Neural cell (in vitro differentiated cells): Measurements from ENCODE around the gene CPNE1. TPM values are rescaled to one million over a fixed set of nuclear protein-coding genes. Genes with fewer than 3 reads are reported as not detected.

Source experiments
- H2AFZ ChIP-seq: fragments of 200-600, 300-800 bp; sonication (generic), shearing (Covaris generic); 2 replicates; pipeline ENCODE4 v1.6.0; 2014; ENCODE audit warnings: low read depth, mild to moderate bottlenecking, antibody characterized with exemption, low read length, moderate library complexity
- H3F3A ChIP-seq: fragments of 200-600 bp; shearing (Covaris generic); 2 replicates; pipeline ENCODE4 v1.6.1; 2016; ENCODE audit warnings: mild to moderate bottlenecking, moderate library complexity, mixed read lengths, antibody characterized with exemption, low read length; ENCODE audit not compliant: insufficient read depth, poor library complexity, severe bottlenecking
- H3K27ac ChIP-seq: fragments of 200-600, 300-800 bp; sonication (generic), shearing (Covaris generic); 2 replicates; pipeline ENCODE4 v1.5.1; 2014; ENCODE audit warnings: mild to moderate bottlenecking, low read length, moderate library complexity
- H3K27me3 ChIP-seq: fragments of 300-800, 200-600 bp; sonication (generic), shearing (Covaris generic); 2 replicates; pipeline ENCODE4 v1.6.0; 2014; ENCODE audit warnings: mild to moderate bottlenecking, low read depth, low read length, moderate library complexity; ENCODE audit not compliant: insufficient read depth
- H3K36me3 ChIP-seq: fragments of 300-800, 200-600 bp; sonication (generic), shearing (Covaris generic); 2 replicates; pipeline ENCODE4 v1.5.1; 2014; ENCODE audit warnings: mild to moderate bottlenecking, antibody characterized with exemption, low read length, moderate library complexity; ENCODE audit not compliant: insufficient read depth
- H3K4me2 ChIP-seq: fragments of 300-800, 200-600 bp; sonication (generic), shearing (Covaris generic); 2 replicates; pipeline ENCODE4 v1.6.0; 2014; ENCODE audit warnings: mild to moderate bottlenecking, low read length
- H3K4me3 ChIP-seq: fragments of 300-800, 200-600 bp; sonication (generic), shearing (Covaris generic); 2 replicates; pipeline ENCODE4 v1.5.1; 2014; ENCODE audit warnings: mild to moderate bottlenecking, low read length, moderate library complexity
- H3K79me2 ChIP-seq: fragments of 200-600 bp; shearing (Covaris generic); replicated peaks from 2 replicates; pipeline ENCODE4 v1.6.0; 2014; ENCODE audit warnings: mild to moderate bottlenecking, low read length, moderate library complexity; ENCODE audit not compliant: insufficient read depth
- H3K9ac ChIP-seq: fragments of 300-800, 200-600 bp; sonication (generic), shearing (Covaris generic); 2 replicates; pipeline ENCODE4 v1.6.1; 2016; ENCODE audit warnings: mild to moderate bottlenecking, low read length, mixed read lengths
- H3K9me2 ChIP-seq: fragments of 200-600 bp; shearing (Covaris generic); 2 replicates; pipeline ENCODE4 v1.6.1; 2016; ENCODE audit warnings: mild to moderate bottlenecking, low read length, mixed read lengths; ENCODE audit not compliant: insufficient read depth
- H3K9me3 ChIP-seq: fragments of 200-600, 300-800 bp; sonication (generic), shearing (Covaris generic); 2 replicates; pipeline ENCODE4 v1.6.1; 2016; ENCODE audit warnings: mild to moderate bottlenecking, mixed run types, low read length, moderate library complexity, mixed read lengths
- H4K20me1 ChIP-seq: fragments of 200-600 bp; shearing (Covaris generic); 2 replicates; pipeline ENCODE4 v1.6.1; 2016; ENCODE audit warnings: mild to moderate bottlenecking, mixed run types; ENCODE audit not compliant: insufficient read depth
- EP300 ChIP-seq: fragments of 450-650 bp; conservative IDR thresholded peaks from 2 replicates; pipeline ENCODE4 v1.6.1; 2014; ENCODE audit warnings: antibody characterized with exemption, mild to moderate bottlenecking, moderate library complexity; ENCODE audit not compliant: poor library complexity, severe bottlenecking
- EZH2 ChIP-seq: fragments of 200-600, 300-800 bp; shearing (Covaris generic), sonication (generic); IDR thresholded peaks from 2 replicates; pipeline ENCODE4 v1.6.1; 2014; ENCODE audit warnings: antibody characterized with exemption, low read length, borderline replicate concordance, mild to moderate bottlenecking; ENCODE audit not compliant: insufficient read depth, poor library complexity, severe bottlenecking
- MXI1 ChIP-seq: fragments of 450-650 bp; conservative IDR thresholded peaks from 2 replicates; pipeline ENCODE4 v1.6.1; 2014; ENCODE audit warnings: antibody characterized with exemption, mild to moderate bottlenecking; ENCODE audit not compliant: poor library complexity, severe bottlenecking
- POLR2AphosphoS5 ChIP-seq: IDR thresholded peaks from 2 replicates; pipeline ENCODE4 v1.6.1; 2012
- RAD21 ChIP-seq: fragments of 450-650 bp; conservative IDR thresholded peaks from 2 replicates; pipeline ENCODE4 v1.6.1; 2014; ENCODE audit warnings: antibody characterized with exemption, mild to moderate bottlenecking, moderate library complexity
- REST ChIP-seq: IDR thresholded peaks from 2 replicates; pipeline ENCODE4 v1.6.1; 2012; ENCODE audit warnings: borderline replicate concordance
- SMC3 ChIP-seq: fragments of 450-650 bp; conservative IDR thresholded peaks from 2 replicates; pipeline ENCODE4 v1.6.1; 2014; ENCODE audit warnings: antibody characterized with exemption, mild to moderate bottlenecking, moderate library complexity; ENCODE audit not compliant: poor library complexity
- TAF1 ChIP-seq: IDR thresholded peaks from 2 replicates; pipeline ENCODE4 v1.6.1; 2012; ENCODE audit warnings: low read depth
- polyA plus RNA-seq: library from polyadenylated mRNA; depleted of rRNA; stranded (reverse); fragments of >200 nt; gene quantifications from 2 replicates; pipeline ENCODE4 v1.2.3, GENCODE V29; 2014
- TF ChIP-seq, protein P1 (sequence below): fragments of 450-650 bp; IDR thresholded peaks from 2 replicates; pipeline ENCODE4 v1.5.1; 2014; ENCODE audit warnings: antibody characterized with exemption, mild to moderate bottlenecking, moderate library complexity; ENCODE audit not compliant: poor library complexity, severe bottlenecking

The CPNE1 gene
- polyA plus RNA-seq, 1 donor from 2014 or later = 148 TPM

GRCh38 chr20:35680452-35681183 lies 15.9 kb upstream of the CPNE1 start:
- H2AFZ ChIP-seq = no peak overlapping the region
- no peaks in the 10 kb centered on the region for H3F3A ChIP-seq
- no peak overlapping the region for H3K4me3 ChIP-seq
- H3K9ac ChIP-seq = no peak overlapping the region
- H3K9me2 ChIP-seq = no peaks in the 10 kb centered on the region
- no peaks in the 10 kb centered on the region for H3K27me3 ChIP-seq
- TF ChIP-seq, protein P1, sequence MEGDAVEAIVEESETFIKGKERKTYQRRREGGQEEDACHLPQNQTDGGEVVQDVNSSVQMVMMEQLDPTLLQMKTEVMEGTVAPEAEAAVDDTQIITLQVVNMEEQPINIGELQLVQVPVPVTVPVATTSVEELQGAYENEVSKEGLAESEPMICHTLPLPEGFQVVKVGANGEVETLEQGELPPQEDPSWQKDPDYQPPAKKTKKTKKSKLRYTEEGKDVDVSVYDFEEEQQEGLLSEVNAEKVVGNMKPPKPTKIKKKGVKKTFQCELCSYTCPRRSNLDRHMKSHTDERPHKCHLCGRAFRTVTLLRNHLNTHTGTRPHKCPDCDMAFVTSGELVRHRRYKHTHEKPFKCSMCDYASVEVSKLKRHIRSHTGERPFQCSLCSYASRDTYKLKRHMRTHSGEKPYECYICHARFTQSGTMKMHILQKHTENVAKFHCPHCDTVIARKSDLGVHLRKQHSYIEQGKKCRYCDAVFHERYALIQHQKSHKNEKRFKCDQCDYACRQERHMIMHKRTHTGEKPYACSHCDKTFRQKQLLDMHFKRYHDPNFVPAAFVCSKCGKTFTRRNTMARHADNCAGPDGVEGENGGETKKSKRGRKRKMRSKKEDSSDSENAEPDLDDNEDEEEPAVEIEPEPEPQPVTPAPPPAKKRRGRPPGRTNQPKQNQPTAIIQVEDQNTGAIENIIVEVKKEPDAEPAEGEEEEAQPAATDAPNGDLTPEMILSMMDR = no peak
- TF ChIP-seq REST (no peak), EZH2 (no peak), TAF1 (no peak), RAD21 (no peak), SMC3 (no peak), EP300 (no peak), MXI1 (no peak), POLR2AphosphoS5 (no peak)
- H3K79me2 ChIP-seq = no peaks in the 10 kb centered on the region
- peaks cover 5% of the 10 kb centered on the region for H3K36me3 ChIP-seq
- H3K9me3 ChIP-seq = no peaks in the 10 kb centered on the region
- no peak overlapping the region for H3K27ac ChIP-seq
- no peaks in the 10 kb centered on the region for H4K20me1 ChIP-seq
- no peak overlapping the region for H3K4me2 ChIP-seq

- H2AFZ ChIP-seq = no peak overlapping the region
- H3K79me2 ChIP-seq = no peaks in the 10 kb centered on the region
- H3K27me3 ChIP-seq = no peaks in the 10 kb centered on the region
- H3F3A ChIP-seq = no peaks in the 10 kb centered on the region
- no peaks in the 10 kb centered on the region for H3K9me2 ChIP-seq
- no peaks in the 10 kb centered on the region for H3K9me3 ChIP-seq
- TF ChIP-seq TAF1 (no peak), POLR2AphosphoS5 (no peak), RAD21 (no peak), SMC3 (no peak), MXI1 (no peak), EP300 (no peak), REST (no peak), EZH2 (no peak)
- TF ChIP-seq, protein P1 = no peak
- H3K4me3 ChIP-seq = no peak overlapping the region
- no peak overlapping the region for H3K9ac ChIP-seq
- H3K4me2 ChIP-seq = no peak overlapping the region
- H3K27ac ChIP-seq = no peak overlapping the region
- H3K36me3 ChIP-seq = peaks cover 7% of the 10 kb centered on the region
- no peaks in the 10 kb centered on the region for H4K20me1 ChIP-seq
Measured at GRCh38 chr20:35674921-35675320, 10.2 kb upstream of the CPNE1 start.
